ENCODE results near the gene ANKS1B. TPM values are rescaled to one million over a fixed set of nuclear protein-coding genes. Genes with fewer than 3 reads are reported as not detected.

The ANKS1B gene
- total RNA-seq, 1 experiment from 2014 or later, result 0.61 TPM

DNA sequence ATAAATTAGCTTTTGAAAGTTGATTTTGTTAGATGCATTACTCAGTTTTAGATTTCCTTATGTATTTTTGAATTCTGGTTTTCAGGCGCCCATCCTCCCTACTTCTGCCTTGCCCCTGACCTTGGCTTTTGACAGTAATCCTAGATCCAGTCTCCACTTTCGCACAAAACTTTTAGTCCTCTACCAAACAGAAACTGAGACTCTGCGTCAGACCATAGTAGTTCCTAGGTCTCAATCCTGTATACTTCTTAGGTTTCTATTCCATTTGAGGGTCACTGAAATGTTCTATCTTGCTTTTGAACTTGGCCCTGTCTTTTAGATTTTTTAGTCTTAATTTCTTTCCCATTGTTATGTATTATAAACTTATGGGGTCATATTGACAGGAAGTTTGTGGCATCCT, 645.1 kb downstream of the ANKS1B start:
- no TSS peak for BruUV-seq (replicated peaks)
- Histone ChIP-seq H3K27me3 (replicated peaks; ENCODE audit: control insufficient read depth, insufficient read depth, low read length) (no peaks in the 10 kb centered on the region), H3K4me1 (peaks cover 8% of the 10 kb centered on the region), H3K36me3 (ENCODE audit: control insufficient read depth, insufficient read depth, low read length) (no peaks in the 10 kb centered on the region), H3K4me3 (ENCODE audit: low read depth, low read length) (no peak overlapping the region), H3K9me3 (no peaks in the 10 kb centered on the region)
- ChIA-PET CTCF (no interaction called here), POLR2A (no interaction called here)
- no peak overlapping the region for H3K4me3 Mint-ChIP-seq (ENCODE audit: unreplicated experiment)
- no peaks in the 10 kb centered on the region for H3K9me3 Mint-ChIP-seq (ENCODE audit: unreplicated experiment)
- TF ChIP-seq, protein P1, sequence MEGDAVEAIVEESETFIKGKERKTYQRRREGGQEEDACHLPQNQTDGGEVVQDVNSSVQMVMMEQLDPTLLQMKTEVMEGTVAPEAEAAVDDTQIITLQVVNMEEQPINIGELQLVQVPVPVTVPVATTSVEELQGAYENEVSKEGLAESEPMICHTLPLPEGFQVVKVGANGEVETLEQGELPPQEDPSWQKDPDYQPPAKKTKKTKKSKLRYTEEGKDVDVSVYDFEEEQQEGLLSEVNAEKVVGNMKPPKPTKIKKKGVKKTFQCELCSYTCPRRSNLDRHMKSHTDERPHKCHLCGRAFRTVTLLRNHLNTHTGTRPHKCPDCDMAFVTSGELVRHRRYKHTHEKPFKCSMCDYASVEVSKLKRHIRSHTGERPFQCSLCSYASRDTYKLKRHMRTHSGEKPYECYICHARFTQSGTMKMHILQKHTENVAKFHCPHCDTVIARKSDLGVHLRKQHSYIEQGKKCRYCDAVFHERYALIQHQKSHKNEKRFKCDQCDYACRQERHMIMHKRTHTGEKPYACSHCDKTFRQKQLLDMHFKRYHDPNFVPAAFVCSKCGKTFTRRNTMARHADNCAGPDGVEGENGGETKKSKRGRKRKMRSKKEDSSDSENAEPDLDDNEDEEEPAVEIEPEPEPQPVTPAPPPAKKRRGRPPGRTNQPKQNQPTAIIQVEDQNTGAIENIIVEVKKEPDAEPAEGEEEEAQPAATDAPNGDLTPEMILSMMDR (IDR thresholded peaks at IDR 0.05; ENCODE audit: insufficient read depth in 1 of 2, low read depth in 1 of 2, low read length in 1 of 2, severe bottlenecking in 1 of 2, unreplicated experiment in 1 of 2), result no peak
- H3K27ac Mint-ChIP-seq (ENCODE audit: unreplicated experiment), result no peak overlapping the region
- H3K27me3 Mint-ChIP-seq (ENCODE audit: insufficient read depth, unreplicated experiment), result no peaks in the 10 kb centered on the region
- no peaks in the 10 kb centered on the region for H3K36me3 Mint-ChIP-seq (ENCODE audit: insufficient read depth, unreplicated experiment)
- no peak for DNase-seq
- intact Hi-C loops (cut with micrococcal nuclease; ENCODE audit: unreplicated experiment), result no loop called here
- H3K4me1 Mint-ChIP-seq (ENCODE audit: low read depth, unreplicated experiment), result peaks cover 13% of the 10 kb centered on the region

DNA sequence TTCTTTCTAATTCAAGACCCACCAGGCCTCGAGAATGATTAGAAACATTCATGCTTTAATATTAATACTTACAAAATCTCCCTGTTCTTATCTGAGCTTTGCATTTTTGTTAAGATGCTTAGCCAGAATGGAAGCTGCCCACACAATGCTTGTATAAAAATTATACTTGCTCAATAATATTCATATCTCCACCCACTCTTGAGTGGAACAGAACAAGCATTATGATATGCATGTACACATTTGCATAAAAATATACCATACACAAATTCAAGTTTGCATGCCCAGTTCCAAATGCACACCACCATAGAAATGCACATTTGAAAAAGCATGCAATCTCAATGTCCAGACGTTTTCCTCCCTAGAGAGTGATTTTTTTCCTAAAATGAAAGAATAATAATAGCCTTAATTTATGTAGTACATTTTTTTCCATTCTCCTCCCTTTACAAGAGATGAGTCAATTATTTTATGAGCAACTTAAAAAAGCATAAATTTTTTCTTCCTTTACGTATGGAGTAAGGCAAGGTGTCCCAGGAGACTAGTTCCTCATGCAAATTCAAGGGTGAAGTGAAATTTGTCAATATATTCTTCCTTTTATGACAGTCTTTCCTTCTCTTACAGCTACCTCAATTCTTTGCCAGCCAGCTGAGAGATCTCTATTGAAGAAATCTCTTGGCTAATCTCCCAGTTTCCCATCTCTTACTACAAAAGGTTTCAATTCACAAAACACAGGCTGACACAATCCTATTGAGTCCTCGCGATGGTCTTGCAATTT, 650.3 kb downstream of the ANKS1B start:
- Histone ChIP-seq H3K4me3 (ENCODE audit: low read depth, low read length) (no peak overlapping the region), H3K9me3 (no peaks in the 10 kb centered on the region), H3K27me3 (replicated peaks; ENCODE audit: control insufficient read depth, insufficient read depth, low read length) (no peaks in the 10 kb centered on the region), H3K4me1 (no peaks in the 10 kb centered on the region), H3K36me3 (ENCODE audit: control insufficient read depth, insufficient read depth, low read length) (no peaks in the 10 kb centered on the region)
- no peaks in the 10 kb centered on the region for H3K27me3 Mint-ChIP-seq (ENCODE audit: insufficient read depth, unreplicated experiment)
- BruUV-seq (replicated peaks), result no TSS peak
- no peak overlapping the region for H3K4me3 Mint-ChIP-seq (ENCODE audit: unreplicated experiment)
- ChIA-PET POLR2A (no interaction called here), CTCF (no interaction called here)
- H3K9me3 Mint-ChIP-seq (ENCODE audit: unreplicated experiment), result no peaks in the 10 kb centered on the region
- TF ChIP-seq, protein P1 (IDR thresholded peaks at IDR 0.05; ENCODE audit: insufficient read depth in 1 of 2, low read depth in 1 of 2, low read length in 1 of 2, severe bottlenecking in 1 of 2, unreplicated experiment in 1 of 2), result no peak
- intact Hi-C loops (cut with micrococcal nuclease; ENCODE audit: unreplicated experiment), result no loop called here
- H3K36me3 Mint-ChIP-seq (ENCODE audit: insufficient read depth, unreplicated experiment), result no peaks in the 10 kb centered on the region
- DNase-seq, result no peak
- no peaks in the 10 kb centered on the region for H3K4me1 Mint-ChIP-seq (ENCODE audit: low read depth, unreplicated experiment)
- H3K27ac Mint-ChIP-seq (ENCODE audit: unreplicated experiment), result no peak overlapping the region

DNA sequence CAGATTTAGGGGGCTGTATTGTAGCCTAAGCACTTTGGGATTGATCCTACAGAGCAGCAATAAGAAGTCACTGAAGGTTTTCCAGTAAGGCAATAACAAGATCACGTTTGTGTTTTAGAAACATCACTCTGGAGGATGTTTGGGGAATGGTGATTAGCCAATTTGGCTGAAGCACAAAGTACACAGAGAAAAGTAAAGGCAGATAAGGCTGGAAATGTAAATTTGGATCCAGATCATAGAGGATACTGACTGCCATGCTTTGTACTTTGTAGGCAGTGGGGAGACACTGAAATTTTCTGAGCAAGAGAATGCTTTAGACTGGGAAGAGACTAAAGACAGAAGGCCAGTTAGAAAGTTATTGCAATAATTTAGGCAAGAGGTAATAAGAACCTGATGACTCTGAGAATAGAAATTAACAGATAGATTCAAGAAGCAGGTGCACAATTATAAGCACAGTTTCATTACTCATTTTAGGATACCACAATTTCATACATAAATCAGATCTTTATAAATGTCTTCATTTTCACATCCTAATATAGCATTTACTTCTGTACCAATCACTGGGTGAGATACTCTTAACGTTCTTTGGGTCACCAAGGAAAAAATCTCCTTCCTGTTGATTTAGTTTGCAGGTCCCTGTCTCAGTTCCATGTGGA, 651.7 kb downstream of the ANKS1B start:
- no peaks in the 10 kb centered on the region for H3K27me3 Mint-ChIP-seq (ENCODE audit: insufficient read depth, unreplicated experiment)
- Histone ChIP-seq H3K27me3 (replicated peaks; ENCODE audit: control insufficient read depth, insufficient read depth, low read length) (no peaks in the 10 kb centered on the region), H3K9me3 (peaks cover 4% of the 10 kb centered on the region; the same call in 1 of the 2 replicates), H3K4me1 (no peaks in the 10 kb centered on the region), H3K4me3 (ENCODE audit: low read depth, low read length) (no peak overlapping the region), H3K36me3 (ENCODE audit: control insufficient read depth, insufficient read depth, low read length) (no peaks in the 10 kb centered on the region)
- H3K36me3 Mint-ChIP-seq (ENCODE audit: insufficient read depth, unreplicated experiment), result no peaks in the 10 kb centered on the region
- H3K4me3 Mint-ChIP-seq (ENCODE audit: unreplicated experiment), result no peak overlapping the region
- no peak overlapping the region for H3K27ac Mint-ChIP-seq (ENCODE audit: unreplicated experiment)
- CTCF ChIA-PET, result no interaction called here
- H3K4me1 Mint-ChIP-seq (ENCODE audit: low read depth, unreplicated experiment), result no peaks in the 10 kb centered on the region
- no peak for DNase-seq
- BruUV-seq (replicated peaks), result no TSS peak
- TF ChIP-seq, protein P1 (IDR thresholded peaks at IDR 0.05; ENCODE audit: insufficient read depth in 1 of 2, low read depth in 1 of 2, low read length in 1 of 2, severe bottlenecking in 1 of 2, unreplicated experiment in 1 of 2), result no peak
- POLR2A ChIA-PET, result no interaction called here
- no peaks in the 10 kb centered on the region for H3K9me3 Mint-ChIP-seq (ENCODE audit: unreplicated experiment)
- intact Hi-C loops (cut with micrococcal nuclease; ENCODE audit: unreplicated experiment), result no loop called here

All from Caco-2 (cell line).